Activated T-cell treated with anti-CD3 and anti-CD28 coated beads for 48 hours (primary cell): ENCODE results near the gene RASL11B.

ENCODE experiments used
- DNase-seq: peaks from one replicate; pipeline ENCODE4 v3.0.0-alpha.2; 2020; ENCODE audit warnings: low read depth

Gene RASL11B

GRCh38 chr4:52915730-52916300 is 53.7 kb downstream of the RASL11B start:
- DNase-seq, result no peak
